NCI-H82 treated with DMSO at 0.1 percent for 48 hours (cell line): ENCODE data around the gene SPDYE17.
"Not testable (repeated sequence)": the region's sequence is repeated elsewhere in the genome, so short reads cannot be mapped to it uniquely, and the experiment has no call there.

Experiments
- DNase-seq: peaks from one replicate; lab custom pipeline; 2025; ENCODE audit not compliant: unreplicated experiment; lab: John Stamatoyannopoulos, UW

The SPDYE17 gene

DNA sequence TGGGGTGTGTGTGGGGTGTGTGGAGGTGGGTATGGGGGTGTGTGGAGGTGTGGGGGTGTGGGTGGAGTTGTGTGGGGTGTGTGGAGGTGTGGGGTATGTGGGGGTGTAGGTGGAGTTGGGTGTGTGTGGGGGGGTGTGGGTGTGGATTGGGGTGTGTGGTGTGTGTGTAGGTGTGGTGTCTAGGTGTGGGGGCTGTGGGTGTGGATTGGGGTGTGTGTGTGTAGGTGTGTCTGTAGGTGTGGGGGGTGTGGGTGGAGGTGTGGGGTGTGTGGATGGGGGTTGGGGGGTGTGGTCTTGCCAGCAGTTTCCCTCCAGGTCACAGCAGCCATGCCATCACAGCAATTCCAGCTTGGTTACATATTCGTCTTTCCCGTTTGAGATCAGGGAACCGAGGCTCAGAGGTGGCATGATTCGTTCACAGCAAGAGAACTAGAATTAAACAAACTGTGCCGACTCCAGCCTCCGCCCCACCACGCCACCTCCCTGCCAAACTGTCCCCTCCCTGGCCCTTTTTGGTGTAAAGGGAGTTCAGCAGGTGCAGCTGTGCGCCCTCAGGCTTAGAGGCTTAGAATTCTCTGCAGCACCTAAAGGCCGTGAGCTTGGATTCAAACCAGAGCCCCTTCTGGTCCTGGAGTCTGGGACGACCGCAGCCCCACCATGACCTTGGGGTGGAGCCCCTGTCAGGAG is 33.3 kb downstream of the SPDYE17 start:
- DNase-seq, result not testable (repeated sequence)

DNA sequence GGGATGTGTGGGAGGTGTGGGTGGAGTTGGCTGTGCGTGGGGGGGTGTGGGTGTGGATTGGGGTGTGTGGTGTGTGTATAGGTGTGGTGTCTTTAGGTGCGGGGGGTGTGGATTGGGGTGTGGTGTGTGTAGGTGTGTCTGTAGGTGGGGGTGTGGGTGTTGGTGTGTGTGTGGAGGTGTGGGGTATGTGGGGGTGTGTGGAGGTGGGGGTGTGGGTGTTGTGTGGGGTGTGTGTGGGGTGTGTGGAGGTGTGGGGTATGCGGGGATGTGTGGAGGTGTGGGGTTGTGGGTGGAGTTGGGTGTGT is 33.9 kb downstream of the SPDYE17 start:
- DNase-seq, result no peak

DNA sequence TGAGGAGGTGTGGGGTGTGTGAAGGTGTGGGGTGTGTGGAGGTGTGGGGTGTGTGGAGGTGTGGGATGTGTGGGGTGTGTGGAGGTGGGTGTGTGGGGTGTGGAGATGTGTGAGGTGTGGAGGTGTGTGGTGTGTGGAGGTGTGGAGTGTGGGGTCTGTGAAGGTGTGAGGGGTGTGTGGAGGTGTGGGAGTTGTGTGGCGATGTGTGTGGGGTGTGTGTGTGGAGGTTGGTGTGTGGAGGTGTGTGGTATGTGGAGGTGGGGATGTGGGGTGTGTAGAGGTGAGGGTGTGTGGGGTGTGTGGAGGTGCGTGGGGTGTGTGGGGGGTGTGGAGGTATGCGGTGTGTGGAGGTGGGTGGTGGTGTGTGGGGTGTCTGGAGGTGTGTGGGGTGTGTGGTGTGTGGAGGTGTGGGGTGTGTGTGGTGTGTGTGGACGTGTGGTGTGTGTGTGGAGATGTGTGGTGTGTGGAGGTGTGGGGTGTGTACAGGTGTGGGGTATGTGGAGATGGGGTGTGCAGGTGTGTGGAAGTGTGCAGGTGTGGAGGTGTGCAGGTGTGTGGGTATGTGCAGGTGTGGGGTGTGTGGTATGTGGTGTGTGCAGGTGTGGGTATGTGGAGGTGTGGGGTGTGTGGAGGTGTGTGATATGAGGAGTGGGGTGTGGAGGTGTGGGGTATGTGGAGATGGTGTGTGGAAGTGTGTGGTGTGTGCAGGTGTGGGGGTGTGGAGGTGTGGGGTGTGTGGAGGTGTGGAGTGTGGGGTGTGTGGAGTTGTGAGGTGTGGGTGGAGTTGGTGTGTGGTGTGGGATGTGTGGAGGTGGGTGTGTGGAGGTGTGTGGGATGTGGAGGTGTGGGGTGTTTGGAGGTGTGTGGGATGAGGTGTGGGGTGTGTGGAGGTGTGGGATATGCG is 34.5 kb downstream of the SPDYE17 start:
- no peak for DNase-seq

DNA sequence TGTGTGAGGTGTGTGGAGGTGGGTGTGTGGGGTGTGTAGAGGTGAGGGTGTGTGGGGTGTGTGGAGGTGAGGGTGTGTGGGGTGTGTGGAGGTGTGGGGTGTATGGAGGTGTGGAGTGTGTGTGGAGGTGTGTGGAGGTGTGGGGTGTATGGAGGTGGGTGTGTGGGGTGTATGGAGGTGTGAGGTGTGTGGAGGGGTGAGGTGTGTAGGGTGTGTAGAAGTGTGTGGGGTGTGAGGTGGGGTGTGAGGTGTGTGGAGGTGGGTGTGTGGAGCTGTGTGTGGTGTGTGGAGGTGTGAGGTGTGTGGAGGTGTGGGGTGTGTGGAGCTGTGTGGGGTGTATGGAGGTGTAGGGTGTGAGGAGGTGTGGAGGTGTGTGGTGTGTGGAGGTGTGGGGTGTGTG is 35.2 kb downstream of the SPDYE17 start:
- not testable (repeated sequence) for DNase-seq

DNA sequence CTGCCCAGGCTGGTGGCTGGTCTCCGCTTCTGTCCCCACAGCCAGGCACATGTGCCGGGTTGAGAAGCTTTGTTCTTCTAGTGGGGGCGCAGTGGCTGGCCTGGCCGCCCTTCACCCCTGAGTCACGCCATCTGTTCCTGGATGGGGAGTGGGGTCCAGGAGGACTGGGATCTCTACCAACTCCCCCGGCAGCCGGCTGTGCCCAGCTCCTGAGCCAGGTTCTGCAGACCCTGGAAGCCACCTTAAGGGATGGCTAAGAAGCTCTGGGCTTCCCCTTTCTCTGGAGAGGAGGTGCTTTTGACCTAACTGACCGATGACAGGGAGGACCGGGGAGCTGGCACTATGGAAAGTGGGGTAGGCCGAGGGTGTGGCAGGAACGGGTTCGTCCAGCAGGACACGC is 37.9 kb downstream of the SPDYE17 start:
- not testable (repeated sequence) for DNase-seq

DNA sequence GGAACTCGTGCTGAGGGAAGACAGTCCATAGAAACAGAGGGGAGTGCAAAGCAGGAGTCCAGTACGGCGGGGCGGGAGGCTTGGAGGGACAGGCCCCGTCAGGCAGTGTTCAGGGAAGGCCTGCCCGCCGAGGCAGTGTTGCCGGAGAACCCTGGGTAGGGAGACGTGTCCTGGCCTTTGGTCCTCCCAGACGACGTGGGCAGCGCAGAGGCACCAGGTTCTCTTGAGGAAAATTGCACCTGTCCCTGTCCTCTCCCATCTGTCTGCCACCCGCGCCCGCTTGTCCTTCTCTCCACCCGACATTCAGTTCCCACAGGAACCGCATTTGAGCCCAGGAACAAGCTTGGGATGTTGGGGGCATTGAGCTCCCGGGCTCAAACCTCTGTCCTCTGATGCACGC is 38.3 kb downstream of the SPDYE17 start:
- DNase-seq, result not testable (repeated sequence)

DNA sequence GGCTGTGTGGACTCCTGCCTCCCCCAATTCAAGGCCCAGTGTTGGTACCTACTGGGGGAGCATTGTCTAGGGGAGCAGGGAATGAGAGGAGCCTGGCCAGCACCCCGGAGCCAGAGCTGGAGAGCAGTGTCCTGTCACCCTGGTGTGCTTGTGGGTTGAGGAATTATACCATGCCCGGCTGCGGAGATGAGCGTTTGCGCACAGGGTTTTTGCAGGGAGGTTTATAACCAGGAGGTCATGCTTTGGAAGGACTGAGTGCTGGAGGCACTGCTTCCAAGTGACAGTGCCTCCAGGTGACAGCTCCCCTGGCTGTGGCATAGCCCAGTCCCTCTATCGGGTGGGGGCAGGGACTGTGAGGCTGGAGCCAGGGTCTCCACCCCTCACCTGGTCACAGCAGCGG is 39.3 kb downstream of the SPDYE17 start:
- not testable (repeated sequence) for DNase-seq

DNA sequence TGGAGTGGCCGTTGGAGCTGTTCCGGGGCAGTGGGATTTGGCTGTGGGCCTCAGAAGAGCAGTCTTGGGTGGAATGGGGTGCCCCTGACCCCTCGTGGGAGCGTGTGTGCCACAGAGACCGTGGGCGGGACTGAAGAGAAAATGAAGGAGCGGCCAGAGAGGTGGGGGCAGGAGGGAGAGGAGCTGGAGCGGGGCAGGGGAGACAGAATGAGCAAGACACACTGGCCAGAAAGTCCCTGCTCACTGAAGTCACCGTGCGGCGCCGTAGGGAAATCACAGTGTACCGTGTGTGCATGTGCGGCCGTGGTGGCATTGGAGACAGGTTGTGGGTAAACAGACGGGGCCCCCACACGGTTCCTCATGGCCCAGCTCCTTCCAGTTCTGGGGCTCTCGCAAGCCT is 40.0 kb downstream of the SPDYE17 start:
- not testable (repeated sequence) for DNase-seq

DNA sequence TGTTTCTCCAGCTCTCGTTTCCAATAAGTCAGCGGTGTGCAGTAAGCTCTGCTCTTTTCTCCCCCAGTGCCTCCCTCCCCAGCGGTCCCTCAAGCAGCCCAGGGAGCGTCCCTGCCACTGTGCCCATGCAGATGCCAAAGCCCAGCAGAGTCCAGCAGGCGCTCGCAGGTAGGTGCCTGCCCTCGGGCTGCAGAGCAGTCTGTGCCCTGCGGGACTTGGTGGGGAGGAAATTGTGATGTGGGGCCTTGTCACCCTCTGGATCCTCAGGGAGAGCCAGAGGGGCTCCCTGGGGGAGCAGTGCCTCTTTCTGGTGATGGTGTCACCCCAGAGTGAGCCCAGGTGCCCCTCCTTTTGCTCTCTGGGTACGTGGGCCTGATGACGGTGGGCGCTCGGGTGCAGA is 42.0 kb downstream of the SPDYE17 start:
- not testable (repeated sequence) for DNase-seq

DNA sequence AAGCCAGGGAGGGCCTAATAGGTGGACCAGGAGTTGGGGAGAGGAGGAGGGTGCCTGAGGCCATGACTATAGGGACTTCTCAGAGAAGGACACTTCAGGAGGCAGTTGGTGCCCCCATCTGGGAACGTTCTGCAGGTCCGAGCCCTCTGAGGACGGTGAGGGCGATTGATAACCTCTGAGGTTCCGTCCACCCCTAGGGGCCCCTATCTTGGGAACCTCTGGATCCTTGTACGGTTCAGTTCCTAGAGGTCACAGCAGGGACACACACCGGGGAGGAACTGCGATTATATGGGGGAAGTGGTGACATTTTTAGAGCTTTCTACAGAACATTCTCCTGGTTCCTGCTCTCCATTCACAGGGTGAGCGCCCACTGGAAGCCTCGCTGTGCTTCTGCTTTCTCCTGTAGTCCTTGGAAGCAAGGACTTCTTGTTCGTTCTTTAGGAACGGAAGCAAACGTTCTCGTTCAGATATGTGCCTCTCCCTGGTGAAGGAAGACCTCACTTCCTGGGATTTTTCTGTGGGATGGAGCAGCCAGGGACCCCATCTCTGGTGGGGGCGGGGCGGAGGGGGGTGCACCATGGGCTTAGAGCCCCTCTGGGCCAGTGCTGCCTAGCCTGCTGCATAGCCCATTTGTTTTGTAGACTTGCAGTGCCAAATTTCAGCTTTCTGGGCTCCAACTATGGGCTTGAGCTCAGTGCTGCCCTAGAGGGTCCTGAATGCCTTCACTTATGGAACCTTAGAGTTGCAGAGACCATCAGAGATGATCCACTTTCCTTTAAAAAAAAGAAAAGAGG is 46.0 kb downstream of the SPDYE17 start:
- not testable (repeated sequence) for DNase-seq

DNA sequence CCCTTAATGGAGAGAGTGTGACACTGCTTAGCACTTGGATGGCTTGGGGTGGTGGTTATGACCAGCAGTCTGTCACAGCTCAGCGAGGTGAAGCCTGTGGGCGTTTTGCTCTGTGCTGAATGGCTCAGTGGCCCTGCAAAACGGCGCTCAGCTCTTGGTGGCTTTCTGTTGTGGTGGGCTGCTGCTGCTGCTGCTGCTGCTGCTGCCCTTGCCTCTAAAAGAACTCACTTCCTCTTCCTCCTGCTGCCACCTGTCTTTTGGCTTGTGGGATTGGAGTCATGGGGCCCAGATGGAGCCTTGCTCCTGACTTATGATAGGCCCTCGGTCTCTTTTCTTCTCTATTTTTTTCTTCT is 47.4 kb downstream of the SPDYE17 start:
- DNase-seq, result not testable (repeated sequence)

DNA sequence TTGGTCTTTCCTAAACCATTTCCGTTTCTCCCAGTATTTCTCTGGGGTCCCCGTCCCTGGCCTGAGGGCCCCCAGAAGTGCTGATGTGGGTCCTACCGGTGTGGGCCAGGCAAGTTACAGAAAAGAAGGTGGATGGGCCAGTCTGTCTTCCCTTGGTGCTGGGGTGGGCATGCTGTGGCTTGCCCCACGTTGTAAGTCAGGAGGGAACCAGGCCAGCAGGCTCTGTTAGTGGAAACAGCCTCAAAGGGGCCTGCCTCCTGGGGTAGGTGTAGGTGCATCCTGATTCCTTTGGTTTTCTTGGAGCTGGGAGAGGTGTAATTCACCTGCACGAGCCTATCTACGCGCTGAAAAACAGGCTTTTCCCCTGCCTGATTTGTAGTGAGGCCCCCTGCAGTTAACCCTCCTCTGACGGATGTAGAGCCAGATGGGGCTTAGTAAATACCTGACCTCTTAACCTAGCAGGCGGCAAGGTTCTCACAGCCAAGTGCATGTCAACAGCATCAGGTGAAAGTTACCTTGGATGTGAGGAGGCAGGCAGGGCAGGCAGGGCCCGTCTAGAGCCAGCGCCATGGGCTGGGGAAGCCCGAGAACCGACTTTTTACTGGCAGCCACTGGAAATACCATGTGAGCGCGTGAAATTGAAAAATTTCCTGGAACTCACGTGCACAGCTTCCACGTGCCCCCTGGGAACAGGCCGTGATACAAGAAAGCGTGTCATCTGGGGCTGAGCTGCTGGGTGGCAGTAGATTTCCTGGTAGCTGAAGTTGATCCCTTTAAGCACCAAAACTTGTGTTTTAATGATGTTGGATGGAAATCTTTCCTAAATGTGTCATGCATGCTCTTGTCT is 48.0 kb downstream of the SPDYE17 start:
- not testable (repeated sequence) for DNase-seq

DNA sequence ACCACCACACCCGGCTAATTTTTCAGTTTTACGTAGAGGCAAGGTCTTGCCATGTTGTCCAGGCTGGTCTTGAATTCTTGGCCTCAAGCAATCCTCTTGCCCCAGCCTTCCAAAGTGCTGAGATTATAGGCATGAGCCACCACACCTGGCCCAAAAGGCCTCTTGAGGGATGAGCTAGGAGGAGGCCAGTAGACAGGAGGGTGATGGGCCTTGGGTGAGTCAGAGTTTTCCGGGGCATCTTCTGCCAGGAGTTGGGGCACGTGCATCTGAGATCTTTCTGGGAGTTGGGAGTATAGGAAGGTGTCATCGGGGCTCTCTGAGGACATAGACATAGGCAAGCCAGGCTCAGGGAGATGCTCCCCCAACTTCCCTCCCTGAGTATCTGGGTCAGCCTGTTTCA is 48.8 kb downstream of the SPDYE17 start:
- not testable (repeated sequence) for DNase-seq

DNA sequence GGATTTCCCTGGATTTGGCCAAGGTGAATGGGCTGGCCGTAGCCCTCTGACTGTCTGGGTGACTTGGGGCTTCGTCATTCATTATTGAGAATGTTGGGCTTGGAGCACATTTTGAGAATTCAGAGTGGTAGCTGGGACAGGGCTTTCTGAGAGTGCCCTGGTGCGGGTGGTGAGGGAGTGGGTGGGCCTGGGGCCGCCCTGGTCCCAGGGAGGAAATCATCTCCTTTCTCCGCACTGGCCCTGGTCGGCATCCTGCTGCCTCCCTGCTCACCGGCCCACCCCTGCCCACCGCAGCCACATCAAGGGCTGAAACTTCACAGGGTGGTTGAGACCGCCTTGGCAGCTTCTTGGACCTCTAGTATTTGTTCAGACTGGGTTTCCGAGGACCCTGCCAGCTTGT is 49.7 kb downstream of the SPDYE17 start:
- not testable (repeated sequence) for DNase-seq

DNA sequence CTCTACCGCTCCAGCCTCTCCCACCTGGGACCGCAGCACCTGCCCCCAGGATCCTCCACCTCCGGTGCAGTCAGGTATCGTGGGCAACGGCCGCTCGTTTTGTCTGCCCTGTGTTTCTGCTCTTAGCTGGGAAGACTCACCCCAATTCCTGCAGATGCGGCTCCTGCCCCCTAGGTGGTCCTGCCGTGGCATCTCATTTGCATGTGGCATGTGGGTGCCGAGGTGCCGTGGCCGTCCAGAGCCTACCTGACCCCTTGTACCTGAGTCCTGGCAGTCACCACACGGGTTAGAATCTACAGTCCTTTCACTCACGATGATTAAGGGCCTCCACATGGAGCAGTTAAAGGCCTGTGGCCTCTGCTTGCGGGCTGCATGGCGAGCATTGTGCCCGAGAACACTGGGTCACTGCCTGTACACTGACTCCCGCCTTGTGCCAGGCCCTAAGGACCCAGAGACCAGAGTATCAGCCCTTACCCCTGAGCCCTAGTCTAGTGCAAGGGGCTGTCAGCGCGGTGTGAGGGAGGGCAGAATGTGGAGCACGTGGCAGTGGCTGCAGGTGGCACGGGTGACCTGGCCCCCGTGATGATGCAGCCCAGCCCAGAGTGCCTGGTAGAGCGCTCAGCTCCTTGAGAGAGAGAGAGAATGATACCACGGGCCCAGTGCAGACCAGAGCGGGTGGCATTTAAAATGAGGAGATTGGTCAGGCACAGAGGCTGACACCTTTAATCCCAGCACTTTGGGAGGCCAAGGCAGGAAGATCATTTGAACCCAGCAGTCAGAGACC is 50.8 kb downstream of the SPDYE17 start:
- DNase-seq, result not testable (repeated sequence)

DNA sequence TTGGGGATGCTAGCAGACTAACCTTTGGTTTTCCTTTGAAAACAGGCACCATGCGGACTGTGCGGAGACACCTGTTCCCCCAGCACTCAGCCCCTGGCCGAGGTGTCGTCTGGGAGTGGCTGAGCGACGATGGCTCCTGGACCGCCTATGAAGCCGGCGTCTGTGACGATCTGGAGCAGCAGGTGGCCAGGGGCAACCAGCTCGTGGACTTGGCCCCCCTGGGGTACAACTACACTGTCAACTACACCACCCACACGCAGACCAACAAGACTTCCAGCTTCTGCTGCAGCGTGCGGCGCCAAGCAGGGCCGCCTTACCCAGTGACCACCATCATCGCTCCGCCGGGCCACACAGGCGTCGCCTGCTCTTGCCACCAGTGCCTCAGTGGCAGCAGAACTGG is 51.6 kb downstream of the SPDYE17 start:
- DNase-seq, result not testable (repeated sequence)

DNA sequence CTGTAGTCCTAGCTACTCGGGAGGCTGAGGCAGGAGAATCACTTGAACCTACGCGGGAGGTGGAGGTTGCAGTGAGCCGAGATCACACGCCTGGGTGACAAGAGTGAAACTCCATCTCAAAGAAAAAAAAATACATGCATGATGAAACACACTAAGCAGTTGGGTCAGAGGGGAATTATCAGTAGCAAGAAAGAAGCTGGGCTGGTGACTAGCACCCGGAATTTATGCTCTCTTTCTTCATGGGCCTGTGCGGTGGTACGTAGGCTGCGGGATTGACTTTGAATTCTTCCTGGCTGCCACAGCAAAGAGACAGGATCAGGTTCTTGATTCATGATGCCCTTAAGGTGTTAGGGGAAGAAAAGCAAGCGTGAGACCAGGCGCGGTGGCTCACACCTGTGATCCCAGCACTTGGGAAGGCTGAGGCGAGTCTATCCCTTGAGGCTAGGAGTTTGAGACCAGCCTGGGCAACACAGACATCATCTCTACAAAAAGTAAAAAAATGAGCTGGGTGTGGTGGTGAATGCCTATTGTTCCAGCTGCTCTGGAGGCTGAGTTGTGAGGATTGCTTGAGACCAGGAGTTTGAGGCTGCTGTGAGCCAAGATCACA is 54.3 kb downstream of the SPDYE17 start:
- DNase-seq, result not testable (repeated sequence)

DNA sequence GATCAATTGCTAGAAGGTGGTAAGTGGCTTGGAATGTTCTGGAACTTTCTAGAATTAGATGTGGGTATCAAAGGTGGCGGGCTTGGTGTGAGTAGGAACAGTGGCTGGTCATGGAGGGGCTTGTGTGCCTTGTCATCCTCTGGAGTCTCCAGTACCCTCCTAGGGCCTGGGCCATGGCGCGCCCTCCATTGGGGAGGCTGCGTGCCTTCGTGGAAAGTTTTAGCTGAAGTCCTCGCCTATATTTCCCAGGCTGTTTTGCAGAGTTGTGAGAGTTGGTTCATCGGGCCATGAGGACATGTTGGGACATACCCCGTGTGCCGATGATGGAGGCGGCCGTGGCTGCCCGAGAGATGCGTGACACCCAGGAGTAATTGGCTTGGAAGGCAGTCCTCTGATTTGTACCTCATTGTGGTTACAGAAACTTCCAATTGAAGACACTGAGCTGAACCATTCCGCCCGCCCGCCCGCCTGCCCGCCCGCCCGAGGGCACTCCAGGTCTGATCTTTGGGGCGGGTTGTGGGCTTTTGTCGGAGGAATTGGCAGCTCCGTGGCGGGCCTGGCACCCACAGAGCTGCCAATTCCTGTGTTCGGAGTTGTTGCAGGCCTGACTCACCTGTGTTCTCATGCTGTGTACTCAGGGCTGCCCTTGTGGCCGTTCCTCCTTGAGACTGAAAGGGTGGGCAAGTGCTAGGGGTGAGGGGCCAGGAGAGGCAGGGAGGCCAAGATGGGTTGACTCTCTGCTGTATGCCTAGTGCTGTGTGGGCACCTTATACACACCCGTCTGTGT is 57.2 kb downstream of the SPDYE17 start:
- not testable (repeated sequence) for DNase-seq

DNA sequence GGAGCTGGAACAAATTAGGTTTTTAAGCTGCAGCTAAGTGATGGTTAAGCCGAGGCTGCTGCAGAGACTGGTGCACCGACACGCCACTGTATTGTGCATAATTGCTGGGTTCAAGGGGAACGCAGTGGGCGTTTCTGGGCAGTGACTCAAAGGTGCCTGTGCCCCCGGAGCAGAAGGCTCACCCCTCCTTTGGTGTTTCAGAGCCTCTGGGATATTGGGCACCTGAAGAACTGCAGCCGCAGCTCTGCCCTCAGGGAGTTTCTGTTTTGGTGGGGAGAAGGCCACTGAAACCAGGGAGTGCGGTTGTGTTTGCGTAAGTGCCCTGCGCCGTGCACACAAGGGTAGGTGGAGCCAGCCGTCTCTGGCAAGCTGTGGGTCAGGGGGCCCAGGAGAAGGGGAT is 57.8 kb downstream of the SPDYE17 start:
- DNase-seq, result not testable (repeated sequence)
